H1 (cell line): Measurements from ENCODE around the gene PRXL2A. TPM values are rescaled to one million over a fixed set of nuclear protein-coding genes. Genes with fewer than 3 reads are reported as not detected.

ENCODE experiments used
- ASH2L ChIP-seq: fragments of 200-600, 300-600 bp; sonication (generic); IDR thresholded peaks from one replicate; pipeline ENCODE4 v1.7.1; 2017; ENCODE audit warnings: low read length
- BCL11A ChIP-seq, 2 experiments: IDR thresholded peaks; one replicate each; pipeline ENCODE4 v1.6.1; 2011; ENCODE audit warnings: low read depth in 2 of 2, low read length in 2 of 2, mild to moderate bottlenecking in 2 of 2
- CREB1 ChIP-seq: IDR thresholded peaks from 2 replicates; pipeline ENCODE4 v1.6.1; 2012; ENCODE audit warnings: inconsistent platforms
- CTBP2 ChIP-seq: IDR thresholded peaks from 2 replicates; pipeline ENCODE4 v1.7.0; 2011; ENCODE audit warnings: borderline replicate concordance, mild to moderate bottlenecking, moderate library complexity, mixed read lengths, low read length; ENCODE audit not compliant: insufficient read depth, insufficient read length
- KDM1A ChIP-seq: fragments of 200-600, 300-600 bp; sonication (generic); IDR thresholded peaks from 2 replicates; pipeline ENCODE4 v1.7.1; 2016; ENCODE audit warnings: mild to moderate bottlenecking, low read length, borderline replicate concordance
- NRF1 ChIP-seq: IDR thresholded peaks from 2 replicates; pipeline ENCODE4 v1.6.1; 2011; ENCODE audit warnings: mild to moderate bottlenecking, low read depth, low read length, improper control_type of control experiment
- PHF8 ChIP-seq: fragments of 200-600 bp; sonication (generic); conservative IDR thresholded peaks from 2 replicates; pipeline ENCODE4 v1.7.1; 2012; ENCODE audit warnings: low read depth, mild to moderate bottlenecking, inconsistent platforms, low read length, moderate library complexity
- POLR2AphosphoS5 ChIP-seq: IDR thresholded peaks from 2 replicates; pipeline ENCODE4 v1.6.1; 2011; ENCODE audit warnings: low read depth, low read length
- RXRA ChIP-seq: IDR thresholded peaks from 2 replicates; pipeline ENCODE4 v1.6.1; 2011; ENCODE audit warnings: low read depth, mild to moderate bottlenecking, low read length, moderate library complexity; ENCODE audit not compliant: insufficient read depth
- SIX5 ChIP-seq: IDR thresholded peaks from 2 replicates; pipeline ENCODE4 v1.6.1; 2011; ENCODE audit warnings: mild to moderate bottlenecking, low read depth, low read length
- SP1 ChIP-seq: IDR thresholded peaks from 2 replicates; pipeline ENCODE4 v1.6.1; 2011; ENCODE audit warnings: low read depth, low read length
- YY1 ChIP-seq: IDR thresholded peaks from 2 replicates; pipeline ENCODE4 v1.6.1; 2011; ENCODE audit warnings: low read depth, mild to moderate bottlenecking, low read length
- ZNF274 ChIP-seq: IDR thresholded peaks from 2 replicates; pipeline ENCODE4 v1.7.0; 2012; ENCODE audit warnings: low read length, borderline replicate concordance; ENCODE audit errors: extremely low read depth
- polyA plus RNA-seq, 7 experiments: library from polyadenylated mRNA; depleted of rRNA in 3 of 7; stranded (reverse) in 5 of 7; unstranded in 2 of 7; fragments of >200 nt in 5 of 7; fragments of 200-250 nt in 2 of 7; gene quantifications; 1 replicate in 5 of 7; 2 replicates in 1 of 7; 4 replicates in 1 of 7; pipeline versions ENCODE4 v1.2.1 to v1.2.3, GENCODE V29; 2011 to 2013; ENCODE audit warnings: missing spikeins in 2 of 7, mixed read lengths in 2 of 7
- total RNA-seq: library from RNA; stranded (reverse); fragmentation: NEBNext Ultra II Directional; extraction: Animal tissue kit (Norgen Biotek cat#: 25700); gene quantifications from 2 replicates; pipeline ENCODE4 v1.2.1, GENCODE V29; 2021
- TF ChIP-seq, protein P1 (sequence below): IDR thresholded peaks from 2 replicates; pipeline ENCODE4 v1.6.1; 2012; ENCODE audit warnings: low read length, inconsistent platforms
- TF ChIP-seq, protein P2 (sequence below): IDR thresholded peaks from 2 replicates; pipeline ENCODE4 v1.6.1; 2011; ENCODE audit warnings: low read depth, mild to moderate bottlenecking, low read length; ENCODE audit not compliant: insufficient read depth

PRXL2A gene
- total and polyA plus RNA-seq, 2 of the 8 experiments (the other 6 are each of a cell fraction or from before 2014, with no cell fraction given) = 13.4 to 58.3 TPM

DNA sequence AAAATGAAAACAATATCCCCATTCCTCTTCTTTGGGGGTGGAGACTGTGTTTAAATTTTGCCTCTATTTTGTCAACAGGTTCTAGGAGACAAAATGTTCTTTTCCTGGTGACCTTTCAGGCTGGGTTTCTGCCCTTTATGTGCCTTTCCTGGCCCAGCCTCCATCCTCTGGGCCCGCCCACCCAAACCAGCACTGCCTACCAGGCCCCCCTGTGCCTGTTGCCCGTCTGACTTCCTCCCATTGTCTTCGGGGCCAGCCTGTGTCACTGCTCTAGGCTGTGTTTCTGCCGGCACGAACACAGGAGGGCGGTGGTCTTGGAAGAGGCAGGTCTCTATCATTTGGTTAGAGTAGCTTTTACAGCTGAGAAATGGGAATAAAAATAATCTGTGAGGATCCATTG lies 59.7 kb downstream of the PRXL2A start (continued):
- TF ChIP-seq BCL11A (IDR thresholded peaks at IDR 0.05; ENCODE audit: low read depth in 2 of 2, low read length in 2 of 2) (no peak), ZNF274 (no peak), YY1 (no peak), POLR2AphosphoS5 (peak; percentile 87), ASH2L (peak; percentile 36), RXRA (0 out of 2 replicates have a peak, but pooled peaks have one; percentile 52), CREB1 (no peak), SIX5 (no peak), CTBP2 (no peak), KDM1A (no peak), PHF8 (no peak), SP1 (no peak), NRF1 (no peak)
- TF ChIP-seq, protein P1, sequence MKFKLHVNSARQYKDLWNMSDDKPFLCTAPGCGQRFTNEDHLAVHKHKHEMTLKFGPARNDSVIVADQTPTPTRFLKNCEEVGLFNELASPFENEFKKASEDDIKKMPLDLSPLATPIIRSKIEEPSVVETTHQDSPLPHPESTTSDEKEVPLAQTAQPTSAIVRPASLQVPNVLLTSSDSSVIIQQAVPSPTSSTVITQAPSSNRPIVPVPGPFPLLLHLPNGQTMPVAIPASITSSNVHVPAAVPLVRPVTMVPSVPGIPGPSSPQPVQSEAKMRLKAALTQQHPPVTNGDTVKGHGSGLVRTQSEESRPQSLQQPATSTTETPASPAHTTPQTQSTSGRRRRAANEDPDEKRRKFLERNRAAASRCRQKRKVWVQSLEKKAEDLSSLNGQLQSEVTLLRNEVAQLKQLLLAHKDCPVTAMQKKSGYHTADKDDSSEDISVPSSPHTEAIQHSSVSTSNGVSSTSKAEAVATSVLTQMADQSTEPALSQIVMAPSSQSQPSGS = no peak
- TF ChIP-seq, protein P2, sequence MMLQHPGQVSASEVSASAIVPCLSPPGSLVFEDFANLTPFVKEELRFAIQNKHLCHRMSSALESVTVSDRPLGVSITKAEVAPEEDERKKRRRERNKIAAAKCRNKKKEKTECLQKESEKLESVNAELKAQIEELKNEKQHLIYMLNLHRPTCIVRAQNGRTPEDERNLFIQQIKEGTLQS = no peak
